ENCODE measurements around the gene OLA1.

GRCh38 chr2:174243812-174244211 lies 4.5 kb downstream of the OLA1 start:
- TF ChIP-seq CTCF (IDR thresholded peaks at IDR 0.05): no peak
- no peak for TF ChIP-seq POLR2A (IDR thresholded peaks at IDR 0.05)

All from uterus (tissue), 2 donors.